Measurements from ENCODE around the gene CTSD. TPM values are rescaled to one million over a fixed set of nuclear protein-coding genes. Genes with fewer than 3 reads are reported as not detected.

The CTSD gene
- total and polyA plus RNA-seq, 2 of the 8 experiments (the other 6 are each of a cell fraction or from before 2014, with no cell fraction given) = 169 to 173 TPM

DNA sequence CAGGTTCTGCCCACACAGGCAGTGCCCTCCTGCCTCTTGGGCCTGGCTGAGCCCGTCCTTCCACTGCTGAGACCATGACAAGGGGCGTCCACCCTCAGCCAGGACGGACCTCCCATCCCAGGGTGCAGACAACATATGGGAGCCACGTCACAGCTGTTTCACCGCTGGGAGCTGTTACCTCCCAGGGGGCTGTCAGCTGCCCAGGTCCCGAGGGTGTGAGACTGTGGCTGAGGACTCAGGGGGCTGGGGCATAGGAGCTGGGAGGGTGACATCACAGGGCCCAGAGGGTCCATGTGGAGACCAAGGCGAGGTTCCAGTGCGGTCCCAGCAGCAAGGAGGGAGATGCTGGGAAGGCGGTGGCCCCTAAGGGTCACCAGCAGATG, 17.9 kb upstream of the CTSD start:
- Histone ChIP-seq H3K79me2 (ENCODE audit: control insufficient read depth in 1 of 2, insufficient read depth in 2 of 2, low read length in 2 of 2) (no peaks in the 10 kb centered on the region), H3K9me3 (ENCODE audit: insufficient read depth in 2 of 2, low read depth in 1 of 2, low read length in 1 of 2) (no peaks in the 10 kb centered on the region), H4K8ac (ENCODE audit: extremely low read depth, insufficient read depth, low read length) (no peak overlapping the region), H3K4me2 (ENCODE audit: insufficient read depth in 1 of 2, low read depth in 2 of 2, low read length in 2 of 2) (no peak overlapping the region), H2BK15ac (ENCODE audit: low read length) (no peak overlapping the region), H3K36me3 (ENCODE audit: control insufficient read depth in 2 of 4, insufficient read depth in 4 of 4, low read length in 3 of 4) (no peaks in the 10 kb centered on the region), H4K20me1 (replicated peaks in 1 of 2; ENCODE audit: control insufficient read depth in 1 of 2, insufficient read depth in 2 of 2, low read length in 2 of 2) (no peaks in the 10 kb centered on the region), H3K56ac (replicated peaks; ENCODE audit: insufficient read length, low read depth, low read length) (no peak overlapping the region), H3K9ac (replicated peaks in 1 of 4; ENCODE audit: extremely low read depth in 1 of 4, low read depth in 3 of 4, low read length in 3 of 4) (no peak overlapping the region), H2BK120ac (replicated peaks; ENCODE audit: low read depth, low read length) (no peak overlapping the region), H2AFZ (ENCODE audit: low read length) (no peak overlapping the region), H3K18ac (ENCODE audit: extremely low read depth, low read length) (no peak overlapping the region; the same call in 1 of the 2 replicates), H3K4me3 (ENCODE audit: extremely low read depth in 1 of 4, insufficient read depth in 2 of 4, low read depth in 3 of 4, low read length in 4 of 4) (no peak overlapping the region), H3K23ac (ENCODE audit: insufficient read length) (no peak overlapping the region), H3K14ac (ENCODE audit: insufficient read length) (no peak overlapping the region), H3K79me1 (ENCODE audit: low read depth, low read length) (no peaks in the 10 kb centered on the region), H3K27ac (ENCODE audit: low read depth, low read length) (no peak overlapping the region), H3K27me3 (replicated peaks in 1 of 4; ENCODE audit: control insufficient read depth in 3 of 4, extremely low read depth in 1 of 4, insufficient read depth in 3 of 4, low read length in 3 of 4) (peaks cover 0 to 3% (median 0%) of the 10 kb centered on the region in 4 experiments; a peak in 3 of 7 replicates), H3K23me2 (ENCODE audit: low read depth, low read length) (no peaks in the 10 kb centered on the region), H2BK12ac (ENCODE audit: low read depth, low read length) (no peak overlapping the region), H4K91ac (replicated peaks; ENCODE audit: insufficient read length, low read length) (no peak overlapping the region), H2AK5ac (ENCODE audit: low read depth, low read length) (no peak overlapping the region), H2BK5ac (ENCODE audit: low read depth, low read length) (no peak overlapping the region), H4K5ac (ENCODE audit: insufficient read length, low read depth, low read length) (no peak overlapping the region), H3K4me1 (replicated peaks in 1 of 4; ENCODE audit: control insufficient read depth in 3 of 4, insufficient read depth in 4 of 4, low read length in 3 of 4) (peaks cover 2 to 15% (median 4%) of the 10 kb centered on the region in 4 experiments; a peak in 6 of 7 replicates), H2BK20ac (ENCODE audit: low read length) (no peak overlapping the region), H3K4ac (replicated peaks; ENCODE audit: insufficient read length, low read depth, low read length) (no peak overlapping the region)
- ChIA-PET CTCF (ENCODE audit: partially characterized antibody) (interaction anchor here (1.6 to 2.2 kb wide), 2 partner anchors 15 to 87 kb away, joined by 7 to 11 read pairs; no protein-coding TSS in a partner anchor), POLR2A (ENCODE audit: partially characterized antibody) (no interaction called here)
- TF ChIP-seq JUN (IDR thresholded peaks at IDR 0.05; ENCODE audit: low read depth, low read length) = no peak
- no peak for TF ChIP-seq KDM5A (IDR thresholded peaks at IDR 0.05; ENCODE audit: low read length)
- TF ChIP-seq RNF2 (IDR thresholded peaks at IDR 0.05; ENCODE audit: borderline replicate concordance, low read depth, low read length, missing control alignments, poor library complexity, severe bottlenecking) = no peak
- 95% methylated on average over 9 of the region's 9 CpGs; no CpG with 5 or more reads in 1 of the 2 experiments for WGBS, 2 experiments (ENCODE audit: extremely low coverage in 1 of 2, insufficient coverage in 1 of 2, insufficient read length in 1 of 2, insufficient replicate concordance in 2 of 2, low coverage in 1 of 2, low lambda C conversion rate in 2 of 2, missing lambda C conversion rate in 1 of 2)
- FAIRE-seq (no peak), DNase-seq (ENCODE audit: low read depth in 1 of 2, low spot score in 2 of 2) (no peak)
